Measurements from ENCODE around the gene TWNK.

- TF ChIP-seq POLR2A (IDR thresholded peaks at IDR 0.05; ENCODE audit: low read depth, low read length) = no peak
- TF ChIP-seq CTCF (conservative IDR thresholded peaks at IDR 0.05; ENCODE audit: low read depth, low read length) = no peak
- no peak for TF ChIP-seq ELK1 (IDR thresholded peaks at IDR 0.05; ENCODE audit: borderline replicate concordance, low read depth, low read length)
- TF ChIP-seq RAD21 (IDR thresholded peaks at IDR 0.05; ENCODE audit: low read length) = no peak
- no peak for TF ChIP-seq USF2 (IDR thresholded peaks at IDR 0.05; ENCODE audit: low read depth, low read length)
- TF ChIP-seq RFX5 (IDR thresholded peaks at IDR 0.05; ENCODE audit: low read depth, low read length) = no peak
- TF ChIP-seq MXI1 (IDR thresholded peaks at IDR 0.05; ENCODE audit: borderline replicate concordance, low read depth, low read length) = no peak
These were observed 47.5 kb upstream of the TWNK start for GRCh38 chr10:100939763-100940344.
